ENCODE measurements around the gene ADGRV1.

ADGRV1 gene

GRCh38 chr5:91110686-91111085 lies 552.1 kb downstream of the ADGRV1 start:
- Histone ChIP-seq H3K9me2 (replicated peaks; ENCODE audit: low read depth, low read length) (no peaks in the 10 kb centered on the region), H3F3A (ENCODE audit: low read depth) (no peaks in the 10 kb centered on the region), H3K4me1 (ENCODE audit: insufficient read depth, low read length, poor library complexity, severe bottlenecking) (no peaks in the 10 kb centered on the region), H3K9me3 (ENCODE audit: insufficient read depth, low read depth, low read length) (no peaks in the 10 kb centered on the region), H3K4me3 (ENCODE audit: low read length, poor library complexity, severe bottlenecking) (no peak overlapping the region), H3K9ac (ENCODE audit: low read depth, low read length, poor library complexity, severe bottlenecking) (no peak overlapping the region), H2AFZ (ENCODE audit: low read length) (no peak overlapping the region), H3K27me3 (ENCODE audit: insufficient read depth, low read length, poor library complexity, severe bottlenecking) (no peaks in the 10 kb centered on the region), H3K36me3 (ENCODE audit: insufficient read depth, low read length) (no peaks in the 10 kb centered on the region), H4K20me1 (ENCODE audit: insufficient read depth, low read length, poor library complexity, severe bottlenecking) (no peaks in the 10 kb centered on the region), H3K79me2 (ENCODE audit: insufficient read depth, low read length) (no peaks in the 10 kb centered on the region), H3K4me2 (ENCODE audit: low read depth, low read length, poor library complexity, severe bottlenecking) (no peak overlapping the region)
- TF ChIP-seq EZH2phosphoT487 (IDR thresholded peaks at IDR 0.05; ENCODE audit: borderline replicate concordance) (no peak), CTCF (conservative IDR thresholded peaks at IDR 0.05; ENCODE audit: low read length) (no peak)

DNA sequence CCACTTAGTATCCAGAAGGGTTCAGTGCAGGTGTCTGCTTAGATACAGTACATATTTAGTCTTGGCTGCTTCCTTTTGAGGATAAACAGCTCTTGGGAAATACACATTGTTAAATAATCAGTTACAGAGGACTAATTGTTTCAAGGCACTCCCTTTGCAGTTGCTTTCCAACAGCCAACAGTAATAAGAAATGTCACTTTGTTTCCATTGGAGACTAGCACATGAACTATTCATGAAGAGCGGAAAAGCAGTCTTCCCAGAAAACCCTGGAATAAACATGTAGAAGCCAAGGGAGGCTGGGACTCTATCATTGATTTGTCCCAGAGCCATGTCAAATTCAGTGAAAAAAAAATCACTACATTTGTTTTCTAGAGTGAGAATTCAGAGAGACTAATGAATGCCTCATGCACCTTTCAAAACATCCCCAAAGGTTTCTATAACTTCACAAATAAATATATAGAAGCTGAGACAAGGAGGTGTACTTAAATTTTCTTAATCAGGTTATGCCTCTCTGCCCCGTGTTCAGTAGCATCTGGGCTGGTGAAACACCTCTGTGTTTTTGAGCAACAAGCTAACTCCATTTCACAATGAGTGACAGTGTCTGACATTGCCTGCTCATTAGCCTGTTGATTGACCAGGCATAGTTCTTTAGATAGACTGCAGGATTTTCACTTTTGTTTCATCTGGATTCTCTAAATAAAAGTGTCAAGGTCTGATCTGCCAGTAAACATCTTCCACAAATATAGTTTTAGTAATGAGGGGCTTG lies 553.1 kb downstream of the ADGRV1 start:
- H3K79me2 ChIP-seq (ENCODE audit: insufficient read depth, low read length), result no peaks in the 10 kb centered on the region
- no peak overlapping the region for H3K4me3 ChIP-seq (ENCODE audit: low read length, poor library complexity, severe bottlenecking)
- TF ChIP-seq EZH2phosphoT487 (IDR thresholded peaks at IDR 0.05; ENCODE audit: borderline replicate concordance) (no peak), CTCF (conservative IDR thresholded peaks at IDR 0.05; ENCODE audit: low read length) (no peak)
- H3K9me2 ChIP-seq (replicated peaks; ENCODE audit: low read depth, low read length), result no peaks in the 10 kb centered on the region
- no peaks in the 10 kb centered on the region for H3K4me1 ChIP-seq (ENCODE audit: insufficient read depth, low read length, poor library complexity, severe bottlenecking)
- no peak overlapping the region for H3K9ac ChIP-seq (ENCODE audit: low read depth, low read length, poor library complexity, severe bottlenecking)
- H3K9me3 ChIP-seq (ENCODE audit: insufficient read depth, low read depth, low read length), result no peaks in the 10 kb centered on the region
- H3K27me3 ChIP-seq (ENCODE audit: insufficient read depth, low read length, poor library complexity, severe bottlenecking), result no peaks in the 10 kb centered on the region
- no peaks in the 10 kb centered on the region for H3F3A ChIP-seq (ENCODE audit: low read depth)
- H3K4me2 ChIP-seq (ENCODE audit: low read depth, low read length, poor library complexity, severe bottlenecking), result no peak overlapping the region
- no peaks in the 10 kb centered on the region for H3K36me3 ChIP-seq (ENCODE audit: insufficient read depth, low read length)
- H4K20me1 ChIP-seq (ENCODE audit: insufficient read depth, low read length, poor library complexity, severe bottlenecking), result no peaks in the 10 kb centered on the region
- no peak overlapping the region for H2AFZ ChIP-seq (ENCODE audit: low read length)

- Histone ChIP-seq H3K36me3 (ENCODE audit: insufficient read depth, low read length) (no peaks in the 10 kb centered on the region), H3K4me1 (ENCODE audit: insufficient read depth, low read length, poor library complexity, severe bottlenecking) (no peaks in the 10 kb centered on the region), H3K27me3 (ENCODE audit: insufficient read depth, low read length, poor library complexity, severe bottlenecking) (no peaks in the 10 kb centered on the region), H4K20me1 (ENCODE audit: insufficient read depth, low read length, poor library complexity, severe bottlenecking) (no peaks in the 10 kb centered on the region), H3K4me2 (ENCODE audit: low read depth, low read length, poor library complexity, severe bottlenecking) (no peak overlapping the region), H3K9ac (ENCODE audit: low read depth, low read length, poor library complexity, severe bottlenecking) (no peak overlapping the region), H2AFZ (ENCODE audit: low read length) (no peak overlapping the region), H3K9me3 (ENCODE audit: insufficient read depth, low read depth, low read length) (no peaks in the 10 kb centered on the region), H3K4me3 (ENCODE audit: low read length, poor library complexity, severe bottlenecking) (no peak overlapping the region), H3K79me2 (ENCODE audit: insufficient read depth, low read length) (no peaks in the 10 kb centered on the region), H3K9me2 (replicated peaks; ENCODE audit: low read depth, low read length) (no peaks in the 10 kb centered on the region), H3F3A (ENCODE audit: low read depth) (no peaks in the 10 kb centered on the region)
- TF ChIP-seq EZH2phosphoT487 (IDR thresholded peaks at IDR 0.05; ENCODE audit: borderline replicate concordance) (no peak), CTCF (conservative IDR thresholded peaks at IDR 0.05; ENCODE audit: low read length) (no peak)
Measured at GRCh38 chr5:91114658-91115057, 556.1 kb downstream of the ADGRV1 start.

Measured in Loucy (cell line).